OCI-LY7 (cell line): ENCODE measurements around the gene TPRN. TPM values are rescaled to one million over a fixed set of nuclear protein-coding genes. Genes with fewer than 3 reads are reported as not detected.

Experiments used
- BruUV-seq: library from RNA; stranded (reverse); fragments of 400-500 nt; replicated peaks from 2 replicates; lab custom pipeline; 2021; lab: Mats Ljungman, UMichigan
- CTCF ChIA-PET: fragments of 300-600 bp; sonication (Branson Sonifier 250); formaldehyde crosslinking; loops from one replicate; lab custom pipeline; 2022; ENCODE audit warnings: antibody characterized with exemption; ENCODE audit not compliant: unreplicated experiment; lab: Charles Lee
- POLR2A ChIA-PET: fragments of 300-600 bp; sonication (Branson Sonifier 250); formaldehyde crosslinking; loops from one replicate; lab custom pipeline; 2022; ENCODE audit warnings: antibody characterized with exemption; lab: Charles Lee
- DNase-seq: peaks from one replicate; pipeline ENCODE4 v3.0.0-alpha.2; 2015; ENCODE audit warnings: low spot score
- H2AFZ ChIP-seq: fragments of 200-600 bp; sonication (generic), shearing (Covaris generic); 2 replicates; pipeline ENCODE4 v1.6.1; 2014; ENCODE audit warnings: mild to moderate bottlenecking, antibody characterized with exemption, low read length, moderate library complexity
- H3K27ac ChIP-seq: fragments of 200-600 bp; sonication (generic); 2 replicates; pipeline ENCODE4 v1.5.1; 2014; ENCODE audit warnings: mixed run types, low read depth, mild to moderate bottlenecking, moderate library complexity, low read length, inconsistent platforms; ENCODE audit not compliant: poor library complexity, severe bottlenecking
- H3K36me3 ChIP-seq: fragments of 200-600 bp; sonication (generic); 2 replicates; pipeline ENCODE4 v1.6.1; 2014; ENCODE audit warnings: mild to moderate bottlenecking, antibody characterized with exemption, low read length, moderate library complexity, mixed read lengths; ENCODE audit not compliant: insufficient read depth
- H3K4me1 ChIP-seq: fragments of 200-600 bp; sonication (generic); 2 replicates; pipeline ENCODE4 v1.5.1; 2014; ENCODE audit warnings: mild to moderate bottlenecking, low read length; ENCODE audit not compliant: insufficient read depth, poor library complexity, severe bottlenecking
- H3K4me2 ChIP-seq: fragments of 200-600 bp; sonication (generic); 2 replicates; pipeline ENCODE4 v1.6.1; 2014; ENCODE audit warnings: mild to moderate bottlenecking, low read length
- H3K4me3 ChIP-seq: fragments of 200-600 bp; sonication (generic); 2 replicates; pipeline ENCODE4 v1.5.1; 2014; ENCODE audit warnings: mild to moderate bottlenecking, low read depth, low read length; ENCODE audit not compliant: poor library complexity, severe bottlenecking
- H3K79me2 ChIP-seq: fragments of 200-600 bp; sonication (generic); 2 replicates; pipeline ENCODE4 v1.6.1; 2016; ENCODE audit warnings: low read depth, mild to moderate bottlenecking, low read length, moderate library complexity, mixed read lengths; ENCODE audit not compliant: insufficient read depth
- H3K9me2 ChIP-seq: fragments of 200-600 bp; sonication (generic); 2 replicates; pipeline ENCODE4 v1.6.1; 2016; ENCODE audit warnings: mild to moderate bottlenecking, low read length, mixed read lengths; ENCODE audit not compliant: insufficient read depth
- H3K9me3 ChIP-seq: fragments of 200-600 bp; sonication (generic); 2 replicates; pipeline ENCODE4 v1.6.1; 2014; ENCODE audit warnings: mild to moderate bottlenecking, mixed run types, low read length, mixed read lengths
- H4K20me1 ChIP-seq: fragments of 200-600 bp; sonication (generic); 2 replicates; pipeline ENCODE4 v1.6.1; 2014; ENCODE audit warnings: mild to moderate bottlenecking, antibody characterized with exemption, low read length, moderate library complexity, mixed read lengths; ENCODE audit not compliant: insufficient read depth
- EZH2phosphoT487 ChIP-seq: fragments of 200-600 bp; sonication (generic); IDR thresholded peaks from 2 replicates; pipeline ENCODE4 v1.6.1; 2018; ENCODE audit warnings: low read depth, borderline replicate concordance, mild to moderate bottlenecking, mixed run types, antibody characterized with exemption, low read length, moderate library complexity, mixed read lengths
- intact Hi-C: fragments of 100-400 bp; cut with micrococcal nuclease; formaldehyde crosslinking; loops from one replicate; pipeline ENCODE4 v1.10.0; 2022; ENCODE audit not compliant: unreplicated experiment
- total RNA-seq, 2 experiments: library from RNA; depleted of rRNA in 1 of 2; stranded (reverse); fragments of >200 nt in 1 of 2; shearing (Covaris generic) in 1 of 2; gene quantifications; 2 replicates each; pipeline ENCODE4 v1.2.3, GENCODE V29; 2014 to 2022
- TF ChIP-seq, protein P1 (sequence below): fragments of 200-600 bp; sonication (generic); conservative IDR thresholded peaks from 2 replicates; pipeline ENCODE4 v1.5.1; 2014; ENCODE audit warnings: mild to moderate bottlenecking, antibody characterized with exemption, low read length, moderate library complexity, mixed read lengths

TPRN gene
- total RNA-seq, 2 experiments from 2014 or later: 9.0 to 15.9 TPM

GRCh38 chr9:137220317-137221094 is 20.0 kb upstream of the TPRN start:
- BruUV-seq: no TSS peak
- Histone ChIP-seq H3K79me2 (no peaks in the 10 kb centered on the region), H3K4me3 (no peak overlapping the region), H4K20me1 (no peaks in the 10 kb centered on the region), H3K9me2 (no peaks in the 10 kb centered on the region), H3K36me3 (peaks cover 32% of the 10 kb centered on the region; the same call in 1 of the 2 replicates), H3K4me1 (peaks cover 23% of the 10 kb centered on the region), H3K4me2 (no peak overlapping the region), H3K9me3 (no peaks in the 10 kb centered on the region), H3K27ac (no peak overlapping the region), H2AFZ (no peak overlapping the region)
- no peak for TF ChIP-seq EZH2phosphoT487
- TF ChIP-seq, protein P1, sequence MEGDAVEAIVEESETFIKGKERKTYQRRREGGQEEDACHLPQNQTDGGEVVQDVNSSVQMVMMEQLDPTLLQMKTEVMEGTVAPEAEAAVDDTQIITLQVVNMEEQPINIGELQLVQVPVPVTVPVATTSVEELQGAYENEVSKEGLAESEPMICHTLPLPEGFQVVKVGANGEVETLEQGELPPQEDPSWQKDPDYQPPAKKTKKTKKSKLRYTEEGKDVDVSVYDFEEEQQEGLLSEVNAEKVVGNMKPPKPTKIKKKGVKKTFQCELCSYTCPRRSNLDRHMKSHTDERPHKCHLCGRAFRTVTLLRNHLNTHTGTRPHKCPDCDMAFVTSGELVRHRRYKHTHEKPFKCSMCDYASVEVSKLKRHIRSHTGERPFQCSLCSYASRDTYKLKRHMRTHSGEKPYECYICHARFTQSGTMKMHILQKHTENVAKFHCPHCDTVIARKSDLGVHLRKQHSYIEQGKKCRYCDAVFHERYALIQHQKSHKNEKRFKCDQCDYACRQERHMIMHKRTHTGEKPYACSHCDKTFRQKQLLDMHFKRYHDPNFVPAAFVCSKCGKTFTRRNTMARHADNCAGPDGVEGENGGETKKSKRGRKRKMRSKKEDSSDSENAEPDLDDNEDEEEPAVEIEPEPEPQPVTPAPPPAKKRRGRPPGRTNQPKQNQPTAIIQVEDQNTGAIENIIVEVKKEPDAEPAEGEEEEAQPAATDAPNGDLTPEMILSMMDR: no peak
- POLR2A ChIA-PET: no interaction called here
- intact Hi-C loops: no loop called here
- CTCF ChIA-PET: interaction anchor here (0.5 kb wide), 1 partner anchor 54 kb away, joined by 3 read pairs; no protein-coding TSS in a partner anchor
- DNase-seq: no peak

GRCh38 chr9:137219757-137220316 is 19.3 kb upstream of the TPRN start:
- Histone ChIP-seq H3K4me3 (no peak overlapping the region), H4K20me1 (no peaks in the 10 kb centered on the region), H3K36me3 (peaks cover 38% of the 10 kb centered on the region; the same call in 1 of the 2 replicates), H3K4me1 (peaks cover 19% of the 10 kb centered on the region), H3K79me2 (no peaks in the 10 kb centered on the region), H3K4me2 (no peak overlapping the region), H3K9me3 (no peaks in the 10 kb centered on the region), H3K9me2 (no peaks in the 10 kb centered on the region), H3K27ac (no peak overlapping the region), H2AFZ (no peak overlapping the region)
- no peak for DNase-seq
- POLR2A ChIA-PET: no interaction called here
- intact Hi-C loops: no loop called here
- no TSS peak for BruUV-seq
- CTCF ChIA-PET: no interaction called here
- TF ChIP-seq EZH2phosphoT487: no peak
- TF ChIP-seq, protein P1: no peak
